Neuron (in vitro differentiated cells): ENCODE results near the gene YIPF7.

Experiments used
- H2AFZ ChIP-seq: one replicate; pipeline ENCODE4 v1.6.1; 2013; ENCODE audit warnings: low read depth, mild to moderate bottlenecking, inconsistent platforms, low read length, moderate library complexity
- H3K27me3 ChIP-seq: one replicate; pipeline ENCODE4 v1.6.1; 2013; ENCODE audit warnings: low read length; ENCODE audit not compliant: insufficient read depth
- H3K36me3 ChIP-seq: one replicate; pipeline ENCODE4 v1.6.1; 2013; ENCODE audit warnings: low read length; ENCODE audit not compliant: insufficient read depth
- H3K4me1 ChIP-seq: one replicate; pipeline ENCODE4 v1.6.1; 2013; ENCODE audit warnings: low read length; ENCODE audit not compliant: insufficient read depth
- H3K4me3 ChIP-seq: 2 replicates; pipeline ENCODE4 v1.5.1; 2013; ENCODE audit warnings: mild to moderate bottlenecking, low read length, moderate library complexity
- H3K9me3 ChIP-seq: one replicate; pipeline ENCODE4 v1.6.1; 2013; ENCODE audit warnings: low read length

The YIPF7 gene

GRCh38 chr4:44661940-44662622 is 10.7 kb upstream of the YIPF7 start:
- H3K4me3 ChIP-seq, result no peak overlapping the region
- no peaks in the 10 kb centered on the region for H3K4me1 ChIP-seq
- no peaks in the 10 kb centered on the region for H3K27me3 ChIP-seq
- H2AFZ ChIP-seq, result no peak overlapping the region
- no peaks in the 10 kb centered on the region for H3K36me3 ChIP-seq
- H3K9me3 ChIP-seq, result no peaks in the 10 kb centered on the region

- no peaks in the 10 kb centered on the region for H3K9me3 ChIP-seq
- no peaks in the 10 kb centered on the region for H3K36me3 ChIP-seq
- H3K4me1 ChIP-seq, result no peaks in the 10 kb centered on the region
- H3K27me3 ChIP-seq, result no peaks in the 10 kb centered on the region
- no peak overlapping the region for H2AFZ ChIP-seq
- no peak overlapping the region for H3K4me3 ChIP-seq
Observed at GRCh38 chr4:44660396-44660795, 9.0 kb upstream of the YIPF7 start.

- Histone ChIP-seq H3K4me3 (no peak overlapping the region), H3K27me3 (peaks cover 5% of the 10 kb centered on the region), H3K9me3 (no peaks in the 10 kb centered on the region)
Observed at GRCh38 chr4:44652002-44652401, 577 bp upstream of the YIPF7 start.

GRCh38 chr4:44646151-44646550 is 5.3 kb downstream of the YIPF7 start:
- Histone ChIP-seq H3K9me3 (no peaks in the 10 kb centered on the region), H2AFZ (no peak overlapping the region), H3K36me3 (no peaks in the 10 kb centered on the region), H3K27me3 (no peaks in the 10 kb centered on the region), H3K4me3 (no peak overlapping the region), H3K4me1 (no peaks in the 10 kb centered on the region)

More at GRCh38 chr4:44652002-44652401, 577 bp upstream of the YIPF7 start:
- no peaks in the 10 kb centered on the region for H3K4me1 ChIP-seq
- no peak overlapping the region for H2AFZ ChIP-seq
- no peaks in the 10 kb centered on the region for H3K36me3 ChIP-seq

- H3K4me3 ChIP-seq, result no peak overlapping the region
- no peaks in the 10 kb centered on the region for H3K9me3 ChIP-seq
- H2AFZ ChIP-seq, result no peak overlapping the region
- H3K4me1 ChIP-seq, result no peaks in the 10 kb centered on the region
- peaks cover 3% of the 10 kb centered on the region for H3K27me3 ChIP-seq
- H3K36me3 ChIP-seq, result no peaks in the 10 kb centered on the region
Observed at GRCh38 chr4:44638091-44638490, 13.3 kb downstream of the YIPF7 start.

GRCh38 chr4:44632733-44633132 is 18.7 kb downstream of the YIPF7 start:
- no peak overlapping the region for H2AFZ ChIP-seq
- H3K9me3 ChIP-seq, result no peaks in the 10 kb centered on the region
- peaks cover 3% of the 10 kb centered on the region for H3K27me3 ChIP-seq
- no peak overlapping the region for H3K4me3 ChIP-seq
- H3K4me1 ChIP-seq, result no peaks in the 10 kb centered on the region
- no peaks in the 10 kb centered on the region for H3K36me3 ChIP-seq

- Histone ChIP-seq H3K36me3 (no peaks in the 10 kb centered on the region), H3K27me3 (peaks cover 3% of the 10 kb centered on the region), H3K4me3 (no peak overlapping the region), H2AFZ (no peak overlapping the region), H3K9me3 (no peaks in the 10 kb centered on the region), H3K4me1 (no peaks in the 10 kb centered on the region)
Observed at GRCh38 chr4:44632089-44632488, 19.3 kb downstream of the YIPF7 start.

- Histone ChIP-seq H3K9me3 (no peaks in the 10 kb centered on the region), H3K27me3 (no peaks in the 10 kb centered on the region), H3K36me3 (no peaks in the 10 kb centered on the region), H2AFZ (peak overlapping the region; percentile 56), H3K4me3 (no peak overlapping the region), H3K4me1 (no peaks in the 10 kb centered on the region)
Observed at GRCh38 chr4:44629280-44629866, 22.1 kb downstream of the YIPF7 start.

- Histone ChIP-seq H3K36me3 (no peaks in the 10 kb centered on the region), H3K4me1 (no peaks in the 10 kb centered on the region), H3K9me3 (no peaks in the 10 kb centered on the region), H3K27me3 (no peaks in the 10 kb centered on the region), H2AFZ (no peak overlapping the region), H3K4me3 (no peak overlapping the region)
Observed at GRCh38 chr4:44623676-44624075, 27.7 kb downstream of the YIPF7 start.

- Histone ChIP-seq H3K4me1 (no peaks in the 10 kb centered on the region), H3K27me3 (no peaks in the 10 kb centered on the region), H2AFZ (no peak overlapping the region), H3K36me3 (no peaks in the 10 kb centered on the region), H3K9me3 (no peaks in the 10 kb centered on the region), H3K4me3 (no peak overlapping the region)
Observed at GRCh38 chr4:44616621-44617020, 34.8 kb downstream of the YIPF7 start.

GRCh38 chr4:44583393-44583792 is 68.0 kb downstream of the YIPF7 start:
- Histone ChIP-seq H3K9me3 (no peaks in the 10 kb centered on the region), H2AFZ (no peak overlapping the region), H3K36me3 (no peaks in the 10 kb centered on the region), H3K4me1 (no peaks in the 10 kb centered on the region), H3K27me3 (no peaks in the 10 kb centered on the region), H3K4me3 (no peak overlapping the region)

- Histone ChIP-seq H3K36me3 (no peaks in the 10 kb centered on the region), H3K9me3 (no peaks in the 10 kb centered on the region), H3K4me3 (no peak overlapping the region), H3K27me3 (no peaks in the 10 kb centered on the region), H3K4me1 (no peaks in the 10 kb centered on the region), H2AFZ (no peak overlapping the region)
Observed at GRCh38 chr4:44580231-44580630, 71.2 kb downstream of the YIPF7 start.

- H3K27me3 ChIP-seq, result no peaks in the 10 kb centered on the region
- no peak overlapping the region for H3K4me3 ChIP-seq
- no peaks in the 10 kb centered on the region for H3K36me3 ChIP-seq
- no peaks in the 10 kb centered on the region for H3K9me3 ChIP-seq
- no peak overlapping the region for H2AFZ ChIP-seq
- no peaks in the 10 kb centered on the region for H3K4me1 ChIP-seq
Observed at GRCh38 chr4:44578954-44579353, 72.5 kb downstream of the YIPF7 start.
